HG03457 (cell line): Measurements from ENCODE around the gene OVAAL.

Source experiments
- ATAC-seq: cut with Tn5 transposase; IDR thresholded peaks from one replicate; pipeline ENCODE4 v1.9.1; 2021; ENCODE audit warnings: moderate number of reproducible peaks; ENCODE audit not compliant: unreplicated experiment

Gene OVAAL

GRCh38 chr1:180603223-180603849, 44.6 kb downstream of the OVAAL start:
- ATAC-seq, result no peak

GRCh38 chr1:180603850-180604226, 45.1 kb downstream of the OVAAL start:
- ATAC-seq, result no peak

- no peak for ATAC-seq
Observed at GRCh38 chr1:180606155-180606554, 47.4 kb downstream of the OVAAL start.

GRCh38 chr1:180609643-180610555, 51.1 kb downstream of the OVAAL start:
- ATAC-seq, result no peak

GRCh38 chr1:180610556-180611015, 51.8 kb downstream of the OVAAL start:
- no peak for ATAC-seq

GRCh38 chr1:180611016-180611930, 52.5 kb downstream of the OVAAL start:
- ATAC-seq, result no peak

GRCh38 chr1:180612632-180613031, 53.9 kb downstream of the OVAAL start:
- no peak for ATAC-seq

GRCh38 chr1:180614730-180615129, 56.0 kb downstream of the OVAAL start:
- no peak for ATAC-seq

- ATAC-seq, result no peak
Observed at GRCh38 chr1:180615493-180616290, 56.9 kb downstream of the OVAAL start.
